Hematopoietic multipotent progenitor cell treated with erythropoietin and hydrocortisone succinate and interleukin-3 and kit ligand, for 8 days (in vitro differentiated cells): ENCODE data around the gene SCN1B.

Experiments
- DNase-seq: peaks from one replicate; pipeline ENCODE4 v3.0.0-alpha.2; 2015

Gene SCN1B

DNA sequence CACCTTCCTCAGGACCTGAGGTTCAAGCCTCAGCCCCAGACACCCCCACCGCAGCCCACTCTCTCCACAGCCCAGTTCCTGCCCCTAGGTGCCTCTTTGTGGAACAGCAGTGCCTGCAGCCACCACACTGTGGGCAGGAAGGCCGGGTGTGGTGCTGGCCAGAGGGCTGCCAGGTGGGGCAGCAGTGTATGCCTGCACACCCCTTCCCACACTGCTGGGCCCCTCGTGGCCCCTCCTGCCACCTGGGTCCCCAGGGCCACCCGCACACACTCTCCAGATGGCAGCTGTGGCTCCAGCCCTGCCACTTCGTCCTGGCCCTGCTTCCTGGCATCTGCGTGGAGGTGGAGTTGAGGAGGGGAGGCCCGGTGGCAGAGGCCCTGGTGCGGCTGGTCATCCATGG is 46.4 kb downstream of the SCN1B start:
- no peak for DNase-seq

DNA sequence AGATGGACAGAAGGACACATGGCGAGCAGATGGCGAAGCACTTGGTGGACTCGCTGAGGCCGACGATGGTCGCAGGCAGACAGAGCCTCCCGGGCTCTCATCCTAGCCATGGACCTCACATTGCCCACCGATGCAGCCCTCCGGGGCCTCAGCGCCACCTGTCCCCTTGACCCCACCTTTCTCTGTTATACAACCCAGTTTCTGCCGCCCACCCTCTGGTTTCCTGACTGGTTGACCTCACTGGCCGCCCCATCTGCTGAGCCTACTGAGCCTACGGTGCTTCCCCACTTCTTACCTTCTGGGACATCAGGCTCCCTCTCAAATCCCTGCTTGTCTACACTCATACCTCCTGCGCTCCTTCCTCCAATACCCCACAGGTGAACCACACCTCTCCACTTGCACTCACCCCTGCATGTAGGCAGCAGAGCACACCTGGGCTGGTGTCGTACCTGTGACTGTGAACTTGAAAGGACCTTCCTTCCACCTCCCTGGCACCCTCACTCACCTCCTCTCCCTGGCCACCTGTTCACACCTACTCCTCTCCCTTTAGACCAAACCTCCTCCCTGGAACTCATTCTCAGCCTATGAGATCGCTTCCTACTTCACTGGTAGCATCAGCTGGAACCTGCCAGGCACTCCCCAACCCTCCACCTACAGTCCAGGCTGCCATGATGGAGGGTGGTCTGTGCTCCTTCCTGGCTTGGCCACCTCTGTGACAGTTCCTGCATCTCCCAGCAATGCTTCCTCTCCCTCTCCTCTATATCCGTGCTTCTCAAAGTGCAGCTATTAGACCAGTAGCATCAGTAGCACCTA is 47.3 kb downstream of the SCN1B start:
- no peak for DNase-seq

DNA sequence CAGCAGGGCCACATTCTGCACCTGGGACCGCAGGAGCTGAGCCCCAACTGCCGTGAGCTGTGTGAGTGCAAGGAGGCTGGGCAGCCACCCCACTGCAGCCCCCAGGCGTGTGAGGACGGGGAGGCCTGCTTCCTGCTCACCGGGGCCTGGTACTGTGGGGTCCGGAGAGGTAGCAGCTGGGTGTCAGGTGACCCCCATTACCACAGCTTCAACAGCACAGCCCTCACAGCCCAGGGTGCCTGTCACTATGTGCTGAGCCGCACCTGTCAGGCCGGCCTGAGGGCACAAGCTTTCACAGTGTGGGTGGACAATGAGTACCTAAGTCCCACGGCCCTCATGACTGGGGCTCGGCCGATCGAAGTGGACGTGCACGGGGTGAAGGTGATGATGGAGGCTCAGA is 49.6 kb downstream of the SCN1B start:
- no peak for DNase-seq

DNA sequence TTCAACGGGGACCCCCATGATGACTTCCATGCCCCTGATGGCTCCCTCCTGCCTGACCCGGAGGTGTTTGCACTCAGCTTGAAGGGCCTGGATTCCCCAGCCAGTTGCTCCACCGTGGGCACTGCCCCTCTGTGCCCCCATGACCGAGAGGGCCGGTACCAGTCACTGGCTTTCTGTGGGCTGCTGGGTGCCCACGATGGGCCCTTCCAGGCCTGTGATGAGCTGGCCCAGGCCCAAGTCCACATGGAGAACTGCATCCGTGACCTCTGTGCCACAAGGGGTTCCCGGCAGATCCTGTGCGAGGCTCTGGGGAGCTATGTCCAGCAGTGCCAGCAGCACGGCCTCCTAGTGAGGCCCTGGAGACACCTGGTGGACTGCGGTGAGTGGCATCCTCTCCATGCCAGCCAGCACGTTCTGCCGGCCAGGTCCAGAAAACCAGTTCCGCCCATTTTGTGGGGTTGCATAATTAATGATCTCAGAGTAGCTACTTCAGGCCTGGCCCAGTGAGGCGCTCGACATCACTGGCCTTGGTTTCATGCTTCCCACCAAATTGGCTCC is 50.4 kb downstream of the SCN1B start:
- DNase-seq: no peak

DNA sequence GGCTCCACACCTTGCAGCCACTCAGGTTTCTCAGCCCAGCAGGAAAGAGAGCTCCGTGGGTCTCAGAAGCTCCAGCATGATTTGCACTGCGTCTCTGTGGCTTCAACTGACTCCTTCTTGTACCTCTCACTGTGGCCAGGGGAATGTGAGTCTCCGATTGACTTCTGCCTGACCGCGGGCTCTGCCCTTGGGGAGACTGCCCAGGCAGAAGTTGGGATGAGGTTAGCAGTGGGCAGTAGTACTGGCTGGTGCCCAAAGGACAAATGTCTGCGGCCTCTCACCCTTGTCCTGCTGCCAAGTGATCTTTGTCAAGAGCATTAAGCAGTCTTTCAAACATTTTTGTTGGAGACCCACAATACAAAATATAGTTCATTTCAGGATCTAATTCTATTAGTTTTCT is 50.9 kb downstream of the SCN1B start:
- DNase-seq: no peak

DNA sequence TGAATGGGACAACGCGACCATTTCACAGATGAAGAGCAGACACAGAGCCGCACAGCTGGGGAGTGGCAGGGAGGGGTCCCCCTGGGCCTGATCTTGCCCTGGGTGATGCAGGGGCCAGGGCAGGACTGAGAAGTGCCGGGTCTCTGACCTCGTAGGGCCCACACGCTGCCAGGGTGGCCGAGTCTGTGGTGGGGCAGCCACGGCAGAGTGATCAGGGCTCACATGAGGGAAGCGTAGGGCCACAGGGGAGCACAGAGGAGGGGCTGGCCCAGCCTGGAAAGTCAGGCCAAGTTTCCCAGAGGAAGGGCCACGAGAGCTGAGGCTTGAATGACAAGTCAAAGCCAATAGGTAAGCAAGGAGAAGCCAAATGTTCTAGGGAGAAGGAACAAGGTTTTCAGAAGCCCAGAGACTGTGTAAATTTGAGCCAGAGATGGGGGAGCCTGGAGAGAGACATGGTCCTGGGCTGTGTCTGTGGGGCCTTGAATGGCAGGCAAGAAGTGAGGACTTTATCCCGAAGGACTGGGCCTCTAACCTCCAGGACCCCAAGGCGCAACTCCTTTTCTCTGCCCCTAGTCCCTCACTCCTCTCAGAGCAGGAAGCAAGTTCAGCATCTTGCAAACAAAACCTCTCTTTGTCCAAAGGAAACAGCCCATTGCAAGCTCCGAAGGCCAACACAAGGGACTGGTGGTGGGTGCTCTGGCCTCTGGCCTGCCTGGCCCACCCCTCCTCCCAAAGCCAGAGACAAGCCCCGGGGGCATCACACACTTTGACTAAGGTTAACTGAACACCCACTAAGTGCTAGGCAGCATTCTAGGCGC is 53.6 kb downstream of the SCN1B start:
- DNase-seq: no peak

- no peak for DNase-seq
These were observed 54.2 kb downstream of the SCN1B start for GRCh38 chr19:35084509-35084762.

DNA sequence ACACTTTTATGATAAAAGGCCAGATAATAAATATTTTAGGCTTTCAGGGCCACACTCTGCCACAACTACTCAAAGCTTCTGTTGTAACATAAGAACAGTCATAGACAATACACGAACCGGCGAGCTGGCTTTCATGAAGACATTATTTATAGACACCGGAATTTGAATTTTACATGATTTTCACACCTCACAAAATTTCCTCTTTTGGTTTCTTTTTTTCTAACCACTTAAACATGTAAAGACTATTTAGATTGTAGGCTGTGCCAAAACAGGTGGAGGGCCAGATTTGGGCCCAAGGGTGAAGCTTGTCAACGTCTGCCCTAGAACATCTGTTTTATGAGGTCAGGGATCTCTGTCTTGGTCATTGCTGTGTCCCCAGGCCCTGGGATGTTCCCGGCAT is 55.7 kb downstream of the SCN1B start:
- no peak for DNase-seq

GRCh38 chr19:35086455-35086854 is 56.2 kb downstream of the SCN1B start:
- no peak for DNase-seq

GRCh38 chr19:35087393-35087792 is 57.1 kb downstream of the SCN1B start:
- no peak for DNase-seq

- DNase-seq: no peak
These were observed 58.1 kb downstream of the SCN1B start for GRCh38 chr19:35088131-35088913.

DNA sequence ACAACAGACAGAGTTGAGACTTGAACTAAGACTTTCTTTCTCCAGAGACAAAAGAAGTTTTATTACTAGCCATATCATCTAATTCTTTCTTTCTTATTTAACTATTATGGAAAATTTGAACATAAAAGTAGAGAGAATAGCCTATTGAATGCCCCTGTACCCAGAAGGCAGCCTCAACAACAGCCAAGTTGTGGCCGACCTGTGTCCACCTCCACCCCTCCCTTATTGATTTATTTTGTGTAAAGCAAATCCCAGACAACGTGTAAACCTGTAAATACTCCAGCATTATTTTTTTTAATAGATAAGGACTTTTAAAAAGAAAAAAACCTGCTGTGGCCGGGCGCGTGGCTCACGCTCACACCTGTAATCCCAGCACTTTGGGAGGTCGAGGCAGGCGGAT is 59.3 kb downstream of the SCN1B start:
- no peak for DNase-seq
